PC-3 (cell line): ENCODE data around the gene PRDM1.

ENCODE experiments used
- EZH2 ChIP-seq: fragments of 300-600 bp; sonication (generic); IDR thresholded peaks from one replicate; pipeline ENCODE4 v1.6.1; 2017; ENCODE audit warnings: antibody characterized with exemption, mild to moderate bottlenecking, low read length; ENCODE audit not compliant: unreplicated experiment
- EZH2phosphoT487 ChIP-seq: fragments of 300-600 bp; sonication (generic); IDR thresholded peaks from 2 replicates; pipeline ENCODE4 v1.6.1; 2018; ENCODE audit warnings: mild to moderate bottlenecking, antibody characterized with exemption, low read length, borderline replicate concordance
- TF ChIP-seq, protein P1 (sequence below): fragments of 300-600 bp; sonication (generic); conservative IDR thresholded peaks from 2 replicates; pipeline ENCODE4 v1.5.1; 2017; ENCODE audit warnings: antibody characterized with exemption, low read depth, mild to moderate bottlenecking, low read length

DNA sequence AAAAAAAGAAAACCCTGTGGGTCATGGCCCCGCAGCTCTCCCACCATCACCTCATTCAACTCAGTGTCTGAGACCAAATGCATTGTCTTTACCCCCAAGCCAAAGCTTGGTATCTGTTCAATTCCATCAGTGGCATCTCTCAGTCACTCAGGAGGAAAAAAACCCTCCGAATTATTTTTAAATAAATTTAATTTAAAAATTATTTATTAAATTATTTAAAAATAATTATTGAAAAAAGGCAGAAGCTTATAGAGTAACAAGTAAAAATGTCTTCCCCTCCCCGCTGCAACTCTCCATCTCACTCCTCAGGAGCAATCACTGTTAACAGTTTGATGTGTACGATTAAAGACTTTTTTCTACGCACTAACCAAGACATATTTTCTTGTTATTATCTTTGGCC lies 50.7 kb downstream of the PRDM1 start:
- TF ChIP-seq, protein P1, sequence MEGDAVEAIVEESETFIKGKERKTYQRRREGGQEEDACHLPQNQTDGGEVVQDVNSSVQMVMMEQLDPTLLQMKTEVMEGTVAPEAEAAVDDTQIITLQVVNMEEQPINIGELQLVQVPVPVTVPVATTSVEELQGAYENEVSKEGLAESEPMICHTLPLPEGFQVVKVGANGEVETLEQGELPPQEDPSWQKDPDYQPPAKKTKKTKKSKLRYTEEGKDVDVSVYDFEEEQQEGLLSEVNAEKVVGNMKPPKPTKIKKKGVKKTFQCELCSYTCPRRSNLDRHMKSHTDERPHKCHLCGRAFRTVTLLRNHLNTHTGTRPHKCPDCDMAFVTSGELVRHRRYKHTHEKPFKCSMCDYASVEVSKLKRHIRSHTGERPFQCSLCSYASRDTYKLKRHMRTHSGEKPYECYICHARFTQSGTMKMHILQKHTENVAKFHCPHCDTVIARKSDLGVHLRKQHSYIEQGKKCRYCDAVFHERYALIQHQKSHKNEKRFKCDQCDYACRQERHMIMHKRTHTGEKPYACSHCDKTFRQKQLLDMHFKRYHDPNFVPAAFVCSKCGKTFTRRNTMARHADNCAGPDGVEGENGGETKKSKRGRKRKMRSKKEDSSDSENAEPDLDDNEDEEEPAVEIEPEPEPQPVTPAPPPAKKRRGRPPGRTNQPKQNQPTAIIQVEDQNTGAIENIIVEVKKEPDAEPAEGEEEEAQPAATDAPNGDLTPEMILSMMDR: no peak
- TF ChIP-seq EZH2phosphoT487: no peak
- no peak for TF ChIP-seq EZH2
